GM12892 (cell line): ENCODE data around the gene GALNT18.

ENCODE experiments used
- POLR2A ChIP-seq: IDR thresholded peaks from 2 replicates; pipeline ENCODE4 v1.6.1; 2011; ENCODE audit warnings: low read depth, low read length, control low read depth
- POLR2AphosphoS5 ChIP-seq: IDR thresholded peaks from 2 replicates; pipeline ENCODE4 v1.6.1; 2011; ENCODE audit warnings: low read depth, low read length, control low read depth
- TAF1 ChIP-seq: IDR thresholded peaks from 2 replicates; pipeline ENCODE4 v1.6.1; 2011; ENCODE audit warnings: low read depth, mild to moderate bottlenecking, control low read depth, low read length, borderline replicate concordance

- TF ChIP-seq POLR2A (no peak), POLR2AphosphoS5 (no peak), TAF1 (no peak)
These were observed 240.9 kb downstream of the GALNT18 start for GRCh38 chr11:11380883-11381282.
